Endodermal cell (in vitro differentiated cells): ENCODE data around the gene C16orf46. TPM values are rescaled to one million over a fixed set of nuclear protein-coding genes. Genes with fewer than 3 reads are reported as not detected.

ENCODE experiments used
- DNase-seq: peaks from one replicate; pipeline ENCODE4 v3.0.0-alpha.2; 2017
- H3K27ac ChIP-seq: 2 replicates; pipeline ENCODE4 v1.5.1; 2013; ENCODE audit warnings: mild to moderate bottlenecking, low read depth, low read length, moderate library complexity
- H3K27me3 ChIP-seq: 2 replicates; pipeline ENCODE4 v1.6.1; 2013; ENCODE audit warnings: mild to moderate bottlenecking, low read length, moderate library complexity; ENCODE audit not compliant: insufficient read depth, control insufficient read depth, poor library complexity, severe bottlenecking
- H3K36me3 ChIP-seq: 2 replicates; pipeline ENCODE4 v1.7.0; 2013; ENCODE audit warnings: mild to moderate bottlenecking, low read length, moderate library complexity; ENCODE audit not compliant: control insufficient read depth, insufficient read depth
- H3K4me1 ChIP-seq: one replicate; pipeline ENCODE4 v1.7.0; 2013; ENCODE audit warnings: low read length; ENCODE audit not compliant: control insufficient read depth, insufficient read depth
- H3K4me3 ChIP-seq: 2 replicates; pipeline ENCODE4 v1.5.1; 2013; ENCODE audit warnings: mild to moderate bottlenecking, low read length, moderate library complexity
- H3K9ac ChIP-seq: 2 replicates; pipeline ENCODE4 v1.6.1; 2013; ENCODE audit warnings: mild to moderate bottlenecking, low read length, moderate library complexity; ENCODE audit not compliant: poor library complexity, severe bottlenecking; ENCODE audit errors: extremely low read depth
- H3K9me3 ChIP-seq: 2 replicates; pipeline ENCODE4 v1.6.1; 2013; ENCODE audit warnings: mild to moderate bottlenecking, low read length, moderate library complexity; ENCODE audit not compliant: control insufficient read depth
- H3K27ac Mint-ChIP-seq: 2 replicates; pipeline ENCODE4 v1.8.0; 2020; ENCODE audit warnings: mixed read lengths
- H3K27me3 Mint-ChIP-seq: 2 replicates; pipeline ENCODE4 v1.8.0; 2021; ENCODE audit warnings: mild to moderate bottlenecking, mixed read lengths; ENCODE audit not compliant: insufficient read depth
- H3K36me3 Mint-ChIP-seq: 2 replicates; pipeline ENCODE4 v1.8.0; 2020; ENCODE audit warnings: low read depth, mixed read lengths
- H3K4me1 Mint-ChIP-seq: 2 replicates; pipeline ENCODE4 v1.8.0; 2020; ENCODE audit warnings: mixed read lengths
- H3K4me3 Mint-ChIP-seq: 2 replicates; pipeline ENCODE4 v1.8.0; 2020; ENCODE audit warnings: mild to moderate bottlenecking, moderate library complexity, mixed read lengths
- H3K9me3 Mint-ChIP-seq: 2 replicates; pipeline ENCODE4 v1.8.0; 2020; ENCODE audit warnings: mild to moderate bottlenecking, mixed read lengths
- WGBS, 2 experiments: methylation state at CpG; one replicate each; pipeline versions ENCODE4 v1.1.5 to v1.1.7; 2013; ENCODE audit warnings: missing lambda C conversion rate in 2 of 2, mixed read lengths in 1 of 2; ENCODE audit not compliant: insufficient coverage in 1 of 2, insufficient read length in 1 of 2; 5-methylcytosine and 5-hydroxymethylcytosine counted together
- total RNA-seq, 2 donors: library from RNA; stranded (reverse); fragmentation: NEBNext Ultra II Directional in 1 of 2; extraction: Animal tissue kit (Norgen Biotek cat#: 25700) in 1 of 2; gene quantifications; 2 replicates in 1 of 2; 3 replicates in 1 of 2; pipeline ENCODE4 v1.2.1, GENCODE V29; 2021
- TF ChIP-seq, protein P1 (sequence below): fragments of 200-600 bp; sonication (generic); conservative IDR thresholded peaks from 2 replicates; pipeline ENCODE4 v1.5.0; 2021; ENCODE audit warnings: antibody characterized with exemption, mild to moderate bottlenecking

The C16orf46 gene
- total RNA-seq, 2 donors from 2014 or later, result 2.9 to 3.9 TPM

GRCh38 chr16:81070979-81071378 lies 6.1 kb downstream of the C16orf46 start:
- Mint-ChIP-seq H3K36me3 (peaks cover 16% of the 10 kb centered on the region), H3K4me1 (peaks cover 5% of the 10 kb centered on the region), H3K4me3 (no peak overlapping the region), H3K27ac (no peak overlapping the region), H3K9me3 (no peaks in the 10 kb centered on the region), H3K27me3 (no peaks in the 10 kb centered on the region)
- Histone ChIP-seq H3K9ac (no peak overlapping the region), H3K27ac (no peak overlapping the region), H3K4me3 (no peak overlapping the region), H3K9me3 (no peaks in the 10 kb centered on the region), H3K4me1 (peaks cover 7% of the 10 kb centered on the region), H3K36me3 (peaks cover 13% of the 10 kb centered on the region), H3K27me3 (no peaks in the 10 kb centered on the region)
- no peak for DNase-seq
- 94 to 96% methylated on average over 7 of the region's 8 CpGs for WGBS, 2 experiments
- TF ChIP-seq, protein P1, sequence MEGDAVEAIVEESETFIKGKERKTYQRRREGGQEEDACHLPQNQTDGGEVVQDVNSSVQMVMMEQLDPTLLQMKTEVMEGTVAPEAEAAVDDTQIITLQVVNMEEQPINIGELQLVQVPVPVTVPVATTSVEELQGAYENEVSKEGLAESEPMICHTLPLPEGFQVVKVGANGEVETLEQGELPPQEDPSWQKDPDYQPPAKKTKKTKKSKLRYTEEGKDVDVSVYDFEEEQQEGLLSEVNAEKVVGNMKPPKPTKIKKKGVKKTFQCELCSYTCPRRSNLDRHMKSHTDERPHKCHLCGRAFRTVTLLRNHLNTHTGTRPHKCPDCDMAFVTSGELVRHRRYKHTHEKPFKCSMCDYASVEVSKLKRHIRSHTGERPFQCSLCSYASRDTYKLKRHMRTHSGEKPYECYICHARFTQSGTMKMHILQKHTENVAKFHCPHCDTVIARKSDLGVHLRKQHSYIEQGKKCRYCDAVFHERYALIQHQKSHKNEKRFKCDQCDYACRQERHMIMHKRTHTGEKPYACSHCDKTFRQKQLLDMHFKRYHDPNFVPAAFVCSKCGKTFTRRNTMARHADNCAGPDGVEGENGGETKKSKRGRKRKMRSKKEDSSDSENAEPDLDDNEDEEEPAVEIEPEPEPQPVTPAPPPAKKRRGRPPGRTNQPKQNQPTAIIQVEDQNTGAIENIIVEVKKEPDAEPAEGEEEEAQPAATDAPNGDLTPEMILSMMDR, result no peak

GRCh38 chr16:81069063-81069462 lies 8.0 kb downstream of the C16orf46 start:
- H3K27ac Mint-ChIP-seq, result no peak overlapping the region
- Histone ChIP-seq H3K27me3 (no peaks in the 10 kb centered on the region), H3K9me3 (no peaks in the 10 kb centered on the region), H3K4me1 (peaks cover 7% of the 10 kb centered on the region), H3K4me3 (no peak overlapping the region), H3K27ac (no peak overlapping the region), H3K36me3 (peaks cover 9% of the 10 kb centered on the region), H3K9ac (no peak overlapping the region)
- TF ChIP-seq, protein P1, result no peak
- peaks cover 5% of the 10 kb centered on the region for H3K4me1 Mint-ChIP-seq
- no peak for DNase-seq
- H3K4me3 Mint-ChIP-seq, result no peak overlapping the region
- WGBS, 2 experiments, result 91 to 100% methylated on average over 4 of the region's 4 CpGs
- H3K36me3 Mint-ChIP-seq, result peaks cover 16% of the 10 kb centered on the region
- no peaks in the 10 kb centered on the region for H3K9me3 Mint-ChIP-seq
- no peaks in the 10 kb centered on the region for H3K27me3 Mint-ChIP-seq

DNA sequence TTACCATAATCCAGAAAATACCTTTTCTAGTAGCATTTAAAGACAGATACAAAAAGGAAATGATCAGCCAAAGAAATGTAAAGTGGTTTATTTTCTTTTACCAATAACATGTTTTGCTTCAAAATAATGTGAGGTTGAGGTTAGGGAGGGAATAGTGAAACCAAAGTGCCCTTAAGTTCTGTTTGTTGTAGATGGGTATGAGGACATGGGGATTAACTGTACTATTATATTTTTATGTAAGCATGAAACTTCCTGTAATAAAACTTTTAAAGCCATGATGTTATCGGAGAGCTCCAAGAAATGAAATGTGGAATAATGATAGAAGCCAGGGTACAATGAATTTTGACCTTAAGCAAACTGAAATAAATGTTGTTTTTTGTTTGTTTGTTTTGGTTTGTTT lies 9.9 kb downstream of the C16orf46 start:
- Histone ChIP-seq H3K4me1 (no peaks in the 10 kb centered on the region), H3K9ac (no peak overlapping the region), H3K9me3 (no peaks in the 10 kb centered on the region), H3K27me3 (no peaks in the 10 kb centered on the region), H3K27ac (no peak overlapping the region), H3K36me3 (peaks cover 9% of the 10 kb centered on the region), H3K4me3 (no peak overlapping the region)
- H3K27me3 Mint-ChIP-seq, result no peaks in the 10 kb centered on the region
- no peak overlapping the region for H3K4me3 Mint-ChIP-seq
- no peaks in the 10 kb centered on the region for H3K4me1 Mint-ChIP-seq
- TF ChIP-seq, protein P1, result no peak
- H3K36me3 Mint-ChIP-seq, result peaks cover 19% of the 10 kb centered on the region
- no peak overlapping the region for H3K27ac Mint-ChIP-seq
- no peak for DNase-seq
- 96 to 100% methylated on average over 1 of the region's 1 CpG for WGBS, 2 experiments
- H3K9me3 Mint-ChIP-seq, result no peaks in the 10 kb centered on the region
